H1 (cell line): Measurements from ENCODE around the gene CNDP1. TPM values are rescaled to one million over a fixed set of nuclear protein-coding genes. Genes with fewer than 3 reads are reported as not detected.

Source experiments
- CTCF ChIA-PET: fragments of 300-600 bp; sonication (Branson Sonifier 250); formaldehyde crosslinking; loops from one replicate; lab custom pipeline; 2021; ENCODE audit not compliant: partially characterized antibody; lab: Charles Lee
- POLR2A ChIA-PET: fragments of 300-600 bp; sonication (Branson Sonifier 250); formaldehyde crosslinking; loops from one replicate; lab custom pipeline; 2021; ENCODE audit warnings: inconsistent platforms; ENCODE audit not compliant: partially characterized antibody; lab: Charles Lee
- DNase-seq, 2 experiments: peaks; one replicate each; pipeline versions ENCODE4 v3.0.0 to v3.0.0-alpha.2; 2010 to 2022; ENCODE audit warnings: low spot score in 2 of 2, low read depth in 1 of 2, mixed read lengths in 1 of 2
- FAIRE-seq: peaks from 2 replicates; lab custom pipeline; 2011; peaks lifted over from hg19 to GRCh38; lab: Jason Lieb, UNC
- H2AFZ ChIP-seq: 2 replicates; pipeline ENCODE4 v1.8.1; 2012; ENCODE audit warnings: low read length, inconsistent platforms
- H2AK5ac ChIP-seq: 2 replicates; pipeline ENCODE4 v1.6.1; 2013; ENCODE audit warnings: low read depth, low read length
- H2BK120ac ChIP-seq: replicated peaks from 2 replicates; pipeline ENCODE3; 2013; ENCODE audit warnings: low read depth, low read length, inconsistent platforms
- H2BK12ac ChIP-seq: 2 replicates; pipeline ENCODE4 v1.6.1; 2013; ENCODE audit warnings: low read depth, low read length
- H2BK15ac ChIP-seq: 2 replicates; pipeline ENCODE4 v1.6.1; 2013; ENCODE audit warnings: low read length
- H2BK20ac ChIP-seq: 2 replicates; pipeline ENCODE4 v1.6.1; 2013; ENCODE audit warnings: low read length
- H2BK5ac ChIP-seq: 2 replicates; pipeline ENCODE4 v1.6.1; 2013; ENCODE audit warnings: low read depth, low read length
- H3K14ac ChIP-seq: 2 replicates; pipeline ENCODE4 v1.6.1; 2013; ENCODE audit warnings: inconsistent platforms; ENCODE audit not compliant: insufficient read length
- H3K18ac ChIP-seq: 2 replicates; pipeline ENCODE4 v1.6.1; 2013; ENCODE audit warnings: low read length; ENCODE audit errors: extremely low read depth
- H3K23ac ChIP-seq: 2 replicates; pipeline ENCODE4 v1.6.1; 2013; ENCODE audit warnings: inconsistent platforms; ENCODE audit not compliant: insufficient read length
- H3K23me2 ChIP-seq: 2 replicates; pipeline ENCODE4 v1.6.1; 2013; ENCODE audit warnings: low read depth, low read length
- H3K27ac ChIP-seq: 2 replicates; pipeline ENCODE4 v1.6.1; 2011; ENCODE audit warnings: low read depth, low read length, inconsistent platforms
- H3K27me3 ChIP-seq, 4 experiments: replicated peaks in 1 of 4; 1 replicate in 1 of 4; 2 replicates in 3 of 4; pipeline versions ENCODE4 v1.6.1 to v1.8.1; 2011 to 2013; ENCODE audit warnings: low read length in 3 of 4, mild to moderate bottlenecking in 3 of 4, inconsistent platforms in 2 of 4, mixed read lengths in 2 of 4, moderate library complexity in 1 of 4; ENCODE audit not compliant: control insufficient read depth in 3 of 4, insufficient read depth in 3 of 4; ENCODE audit errors: extremely low read depth in 1 of 4
- H3K36me3 ChIP-seq, 4 experiments: 2 replicates each; pipeline versions ENCODE4 v1.6.1 to v1.8.1; 2011 to 2013; ENCODE audit warnings: mild to moderate bottlenecking in 4 of 4, low read length in 3 of 4, moderate library complexity in 2 of 4, control low read depth in 1 of 4, inconsistent platforms in 1 of 4; ENCODE audit not compliant: insufficient read depth in 4 of 4, control insufficient read depth in 2 of 4
- H3K4ac ChIP-seq: replicated peaks from 2 replicates; pipeline ENCODE3; 2013; ENCODE audit warnings: low read length, low read depth, mixed read lengths, inconsistent platforms; ENCODE audit not compliant: insufficient read length
- H3K4me1 ChIP-seq, 4 experiments: replicated peaks in 1 of 4; 1 replicate in 1 of 4; 2 replicates in 3 of 4; pipeline versions ENCODE4 v1.6.1 to v1.8.1; 2011 to 2013; ENCODE audit warnings: low read length in 3 of 4, inconsistent platforms in 2 of 4, mixed read lengths in 1 of 4; ENCODE audit not compliant: insufficient read depth in 4 of 4, control insufficient read depth in 3 of 4
- H3K4me2 ChIP-seq, 2 experiments: 2 replicates each; pipeline versions ENCODE4 v1.6.1 to v1.8.1; 2011 to 2013; ENCODE audit warnings: low read depth in 2 of 2, low read length in 2 of 2, control low read depth in 1 of 2, inconsistent platforms in 1 of 2, mild to moderate bottlenecking in 1 of 2; ENCODE audit not compliant: insufficient read depth in 1 of 2
- H3K4me3 ChIP-seq, 4 experiments: fragments of 200-600, 300-600 bp in 1 of 4; sonication (generic), shearing (Covaris generic), sonication (Bioruptor Twin) in 1 of 4; 2 replicates each; pipeline versions ENCODE4 v1.5.1 to v1.8.1; 2011 to 2016; ENCODE audit warnings: low read length in 4 of 4, low read depth in 3 of 4, control low read depth in 2 of 4, inconsistent platforms in 2 of 4, mild to moderate bottlenecking in 2 of 4, mixed read lengths in 1 of 4, moderate library complexity in 1 of 4; ENCODE audit not compliant: insufficient read depth in 2 of 4; ENCODE audit errors: extremely low read depth in 1 of 4
- H3K56ac ChIP-seq: replicated peaks from 2 replicates; pipeline ENCODE3; 2013; ENCODE audit warnings: low read depth, mild to moderate bottlenecking, mixed read lengths, low read length, inconsistent platforms; ENCODE audit not compliant: insufficient read length
- H3K79me1 ChIP-seq: 2 replicates; pipeline ENCODE4 v1.6.1; 2013; ENCODE audit warnings: low read depth, low read length, control low read depth
- H3K79me2 ChIP-seq, 2 experiments: 2 replicates each; pipeline versions ENCODE4 v1.6.1 to v1.8.1; 2012 to 2013; ENCODE audit warnings: low read length in 2 of 2, mild to moderate bottlenecking in 2 of 2, inconsistent platforms in 1 of 2; ENCODE audit not compliant: insufficient read depth in 2 of 2, control insufficient read depth in 1 of 2
- H3K9ac ChIP-seq, 4 experiments: replicated peaks in 1 of 4; 1 replicate in 1 of 4; 2 replicates in 3 of 4; pipeline versions ENCODE4 v1.6.1 to v1.8.1; 2011 to 2013; ENCODE audit warnings: low read depth in 3 of 4, low read length in 3 of 4, control low read depth in 2 of 4, mild to moderate bottlenecking in 2 of 4, moderate library complexity in 2 of 4, inconsistent platforms in 1 of 4; ENCODE audit errors: extremely low read depth in 1 of 4
- H3K9me3 ChIP-seq, 2 experiments: 2 replicates each; pipeline versions ENCODE4 v1.6.1 to v1.8.1; 2012 to 2013; ENCODE audit warnings: mild to moderate bottlenecking in 2 of 2, moderate library complexity in 2 of 2, control low read depth in 1 of 2, inconsistent platforms in 1 of 2, low read depth in 1 of 2, low read length in 1 of 2, mixed read lengths in 1 of 2; ENCODE audit not compliant: insufficient read depth in 2 of 2
- H4K20me1 ChIP-seq, 2 experiments: replicated peaks in 1 of 2; 2 replicates each; pipeline versions ENCODE3 to v1.8.1; 2011 to 2013; ENCODE audit warnings: inconsistent platforms in 2 of 2, low read length in 2 of 2, mild to moderate bottlenecking in 1 of 2; ENCODE audit not compliant: insufficient read depth in 2 of 2, control insufficient read depth in 1 of 2
- H4K5ac ChIP-seq: 2 replicates; pipeline ENCODE4 v1.6.1; 2013; ENCODE audit warnings: low read length, low read depth, mixed read lengths, inconsistent platforms; ENCODE audit not compliant: insufficient read length
- H4K8ac ChIP-seq: 2 replicates; pipeline ENCODE4 v1.8.0; 2013; ENCODE audit warnings: mild to moderate bottlenecking, moderate library complexity, low read length, inconsistent platforms; ENCODE audit not compliant: insufficient read depth; ENCODE audit errors: extremely low read depth
- H4K91ac ChIP-seq: replicated peaks from 2 replicates; pipeline ENCODE3; 2013; ENCODE audit warnings: low read length, mixed read lengths, inconsistent platforms; ENCODE audit not compliant: insufficient read length
- BACH1 ChIP-seq: IDR thresholded peaks from 2 replicates; pipeline ENCODE4 v1.6.1; 2012; ENCODE audit warnings: low read length, improper control_type of control experiment
- EP300 ChIP-seq, 2 experiments: IDR thresholded peaks; 1 replicate in 1 of 2; 2 replicates in 1 of 2; pipeline ENCODE4 v1.6.1; 2011 to 2012; ENCODE audit warnings: low read depth in 2 of 2, low read length in 2 of 2, mild to moderate bottlenecking in 2 of 2, borderline replicate concordance in 1 of 2, inconsistent platforms in 1 of 2, moderate library complexity in 1 of 2
- GABPA ChIP-seq: IDR thresholded peaks from 2 replicates; pipeline ENCODE4 v1.6.1; 2011; ENCODE audit warnings: mild to moderate bottlenecking, low read length, moderate library complexity, borderline replicate concordance; ENCODE audit not compliant: insufficient read depth
- JUN ChIP-seq: IDR thresholded peaks from 2 replicates; pipeline ENCODE4 v1.6.1; 2011; ENCODE audit warnings: low read depth, mild to moderate bottlenecking, improper control_type of control experiment, low read length
- KDM4A ChIP-seq: IDR thresholded peaks from one replicate; pipeline ENCODE4 v1.7.1; 2012; ENCODE audit warnings: low read depth, mild to moderate bottlenecking, moderate library complexity, low read length, inconsistent platforms; ENCODE audit not compliant: severe bottlenecking
- NRF1 ChIP-seq: IDR thresholded peaks from 2 replicates; pipeline ENCODE4 v1.6.1; 2011; ENCODE audit warnings: mild to moderate bottlenecking, low read depth, low read length, improper control_type of control experiment
- POLR2AphosphoS5 ChIP-seq: IDR thresholded peaks from 2 replicates; pipeline ENCODE4 v1.6.1; 2011; ENCODE audit warnings: low read depth, low read length
- SAP30 ChIP-seq: fragments of 300-600 bp; sonication (generic); IDR thresholded peaks from 2 replicates; pipeline ENCODE4 v1.7.1; 2012; ENCODE audit warnings: low read length, moderate library complexity, mild to moderate bottlenecking, inconsistent platforms; ENCODE audit not compliant: insufficient read depth, insufficient replicate concordance
- SIX5 ChIP-seq: IDR thresholded peaks from 2 replicates; pipeline ENCODE4 v1.6.1; 2011; ENCODE audit warnings: mild to moderate bottlenecking, low read depth, low read length
- SP4 ChIP-seq: IDR thresholded peaks from 2 replicates; pipeline ENCODE4 v1.6.1; 2012; ENCODE audit warnings: low read length, inconsistent platforms
- TAF1 ChIP-seq: IDR thresholded peaks from 2 replicates; pipeline ENCODE4 v1.6.1; 2011; ENCODE audit warnings: mild to moderate bottlenecking, low read depth, low read length
- TAF7 ChIP-seq: optimal IDR thresholded peaks from 2 replicates; pipeline ENCODE3; 2011; ENCODE audit warnings: low read depth, mild to moderate bottlenecking, inconsistent platforms, low read length, moderate library complexity, borderline replicate concordance
- ZNF274 ChIP-seq: IDR thresholded peaks from 2 replicates; pipeline ENCODE4 v1.7.0; 2012; ENCODE audit warnings: low read length, borderline replicate concordance; ENCODE audit errors: extremely low read depth
- WGBS, 2 experiments: shearing (Covaris generic) in 1 of 2; methylation state at CpG; one replicate each; pipeline versions ENCODE4 v1.1.6 to v1.1.7; 2013 to 2015; ENCODE audit warnings: low lambda C conversion rate in 2 of 2, mixed read lengths in 2 of 2, inconsistent platforms in 1 of 2, low coverage in 1 of 2, missing lambda C conversion rate in 1 of 2; ENCODE audit not compliant: insufficient replicate concordance in 2 of 2, insufficient coverage in 1 of 2, insufficient read length in 1 of 2; ENCODE audit errors: extremely low coverage in 1 of 2, missing lambda C conversion rate in 1 of 2; 5-methylcytosine and 5-hydroxymethylcytosine counted together
- polyA plus RNA-seq, 7 experiments: library from polyadenylated mRNA; depleted of rRNA in 3 of 7; stranded (reverse) in 5 of 7; unstranded in 2 of 7; fragments of >200 nt in 5 of 7; fragments of 200-250 nt in 2 of 7; gene quantifications; 1 replicate in 5 of 7; 2 replicates in 1 of 7; 4 replicates in 1 of 7; pipeline versions ENCODE4 v1.2.1 to v1.2.3, GENCODE V29; 2011 to 2013; ENCODE audit warnings: missing spikeins in 2 of 7, mixed read lengths in 2 of 7
- total RNA-seq: library from RNA; stranded (reverse); fragmentation: NEBNext Ultra II Directional; extraction: Animal tissue kit (Norgen Biotek cat#: 25700); gene quantifications from 2 replicates; pipeline ENCODE4 v1.2.1, GENCODE V29; 2021

The CNDP1 gene
- total and polyA plus RNA-seq, 2 of the 8 experiments (the other 6 are each of a cell fraction or from before 2014, with no cell fraction given), result 0.09 TPM; not detected in 1

DNA sequence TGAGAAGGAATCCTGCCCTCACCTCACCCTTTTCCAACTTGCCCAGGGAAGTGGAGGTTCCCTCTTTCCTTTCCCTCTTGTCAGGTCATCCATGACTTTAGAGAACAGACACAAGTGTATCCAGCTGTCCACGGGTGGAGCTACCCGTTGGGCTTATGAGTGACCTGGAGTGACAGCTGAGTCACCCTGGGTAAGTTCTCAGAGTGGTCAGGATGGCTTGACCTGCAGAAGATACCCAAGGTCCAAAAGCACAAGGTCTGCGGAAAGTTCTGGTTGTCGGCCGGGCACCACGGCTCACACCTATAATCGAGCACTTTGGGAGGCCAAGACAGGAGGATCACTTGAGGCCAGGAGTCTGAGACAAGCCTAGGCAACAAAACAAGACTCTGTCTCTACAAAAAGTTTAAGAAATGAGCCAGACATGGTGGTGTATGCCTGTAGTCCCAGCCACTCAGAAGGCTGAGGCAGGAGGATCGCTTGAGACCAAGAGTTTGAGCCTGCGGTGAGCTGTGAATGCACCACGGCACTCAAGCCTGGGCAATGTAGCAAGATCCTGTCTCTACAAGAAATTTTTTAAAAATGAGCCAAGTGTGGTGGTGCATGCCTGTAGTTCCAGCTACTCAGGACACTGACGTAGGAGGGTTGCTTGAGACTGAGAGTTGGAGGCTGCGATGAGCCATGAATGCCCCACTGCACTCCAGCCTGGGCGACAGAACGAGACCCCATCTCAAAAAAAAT lies 14.0 kb upstream of the CNDP1 start:
- WGBS, 2 experiments, result 92% methylated on average over 14 of the region's 14 CpGs; no CpG with 5 or more reads in 1 of the 2 experiments
- H3K27me3 ChIP-seq, result no peaks in the 10 kb centered on the region
- no peaks in the 10 kb centered on the region for H3K23me2 ChIP-seq
- H3K4me3 ChIP-seq, result no peak overlapping the region
- peaks cover 0 to 2% of the 10 kb centered on the region in 2 experiments for H4K20me1 ChIP-seq
- FAIRE-seq (no peak), DNase-seq (no peak)
- no peak overlapping the region for H3K4me2 ChIP-seq
- no peaks in the 10 kb centered on the region for H3K79me1 ChIP-seq
- H3K27ac ChIP-seq, result no peak overlapping the region
- ChIA-PET CTCF (interaction anchor here (0.7 to 2.3 kb wide), 2 partner anchors 31 to 172 kb away, joined by 3 to 11 read pairs; no protein-coding TSS in a partner anchor), POLR2A (interaction anchor here (1.3 kb wide), 1 partner anchor 63 kb away, joined by 3 read pairs; no protein-coding TSS in a partner anchor)
- H3K18ac ChIP-seq, result no peak overlapping the region
- H2BK5ac ChIP-seq, result no peak overlapping the region
- H3K56ac ChIP-seq, result no peak overlapping the region
- H4K91ac ChIP-seq, result no peak overlapping the region
- H2BK20ac ChIP-seq, result no peak overlapping the region
- H2BK15ac ChIP-seq, result no peak overlapping the region
- no peak overlapping the region for H2AFZ ChIP-seq
- H4K5ac ChIP-seq, result no peak overlapping the region
- H3K9ac ChIP-seq, result no peak overlapping the region
- H3K4ac ChIP-seq, result no peak overlapping the region
- H3K9me3 ChIP-seq, result peaks cover 0 to 7% of the 10 kb centered on the region in 2 experiments; a peak in 2 of 4 replicates
- no peak overlapping the region for H2BK120ac ChIP-seq
- H2BK12ac ChIP-seq, result no peak overlapping the region
- no peaks in the 10 kb centered on the region; a peak in 1 of 7 replicates for H3K4me1 ChIP-seq
- H4K8ac ChIP-seq, result no peak overlapping the region
- H2AK5ac ChIP-seq, result no peak overlapping the region
- no peak overlapping the region for H3K14ac ChIP-seq
- no peak overlapping the region for H3K23ac ChIP-seq
- no peaks in the 10 kb centered on the region for H3K79me2 ChIP-seq
- H3K36me3 ChIP-seq, result peaks cover 6 to 65% (median 40%) of the 10 kb centered on the region in 4 experiments
- TF ChIP-seq NRF1 (no peak), TAF1 (no peak), TAF7 (no peak), GABPA (no peak), EP300 (IDR thresholded peaks at IDR 0.05; ENCODE audit: borderline replicate concordance in 1 of 2, low read depth in 2 of 2, low read length in 2 of 2) (no peak), KDM4A (no peak), SP4 (no peak), ZNF274 (no peak), BACH1 (no peak), SAP30 (no peak), POLR2AphosphoS5 (no peak), JUN (no peak), SIX5 (no peak)
